Hepatocyte (in vitro differentiated cells): ENCODE results near the gene SPDYE2B. TPM values are rescaled to one million over a fixed set of nuclear protein-coding genes. Genes with fewer than 3 reads are reported as not detected.
"Not testable (repeated sequence)": the region's sequence is repeated elsewhere in the genome, so short reads cannot be mapped to it uniquely, and the experiment has no call there.

ENCODE experiments used
- DNase-seq: peaks from one replicate; pipeline ENCODE4 v3.0.0-alpha.2; 2016; ENCODE audit warnings: low spot score
- H2AFZ ChIP-seq: fragments of 200-600 bp; sonication (generic); 2 replicates; pipeline ENCODE4 v1.6.0; 2016; ENCODE audit warnings: antibody characterized with exemption, mild to moderate bottlenecking
- H3K27ac ChIP-seq: fragments of 200-600 bp; sonication (generic); 2 replicates; pipeline ENCODE4 v1.5.1; 2016; ENCODE audit warnings: mild to moderate bottlenecking
- H3K27me3 ChIP-seq: fragments of 200-600 bp; sonication (generic); 2 replicates; pipeline ENCODE4 v1.6.1; 2016
- H3K36me3 ChIP-seq: fragments of 200-600 bp; sonication (generic); replicated peaks from 2 replicates; pipeline ENCODE4 v1.5.1; 2016; ENCODE audit warnings: low read depth; ENCODE audit not compliant: insufficient read depth
- H3K4me1 ChIP-seq: fragments of 200-600 bp; sonication (generic); 2 replicates; pipeline ENCODE4 v1.5.1; 2016; ENCODE audit warnings: mild to moderate bottlenecking, moderate library complexity; ENCODE audit not compliant: insufficient read depth
- H3K4me2 ChIP-seq: fragments of 200-600 bp; sonication (generic); 2 replicates; pipeline ENCODE4 v1.6.0; 2016
- H3K4me3 ChIP-seq: fragments of 200-600 bp; sonication (generic); 2 replicates; pipeline ENCODE4 v1.5.1; 2016; ENCODE audit warnings: mild to moderate bottlenecking
- H3K79me2 ChIP-seq: fragments of 200-600 bp; sonication (generic); 2 replicates; pipeline ENCODE4 v1.6.0; 2017; ENCODE audit warnings: mild to moderate bottlenecking
- H3K9me2 ChIP-seq: fragments of 200-600 bp; sonication (generic); replicated peaks from 2 replicates; pipeline ENCODE4 v1.6.0; 2017; ENCODE audit warnings: mild to moderate bottlenecking; ENCODE audit not compliant: insufficient read depth
- H3K9me3 ChIP-seq: fragments of 200-600 bp; sonication (generic); 2 replicates; pipeline ENCODE4 v1.5.1; 2016; ENCODE audit warnings: low read depth, mild to moderate bottlenecking
- H4K20me1 ChIP-seq: fragments of 200-600 bp; sonication (generic); 2 replicates; pipeline ENCODE4 v1.6.0; 2016; ENCODE audit warnings: mild to moderate bottlenecking; ENCODE audit not compliant: insufficient read depth, poor library complexity, severe bottlenecking
- WGBS: methylation state at CpG from one replicate; pipeline ENCODE4 v1.1.6; 2016; ENCODE audit warnings: low lambda C conversion rate; ENCODE audit errors: missing lambda C conversion rate; 5-methylcytosine and 5-hydroxymethylcytosine counted together
- polyA plus RNA-seq: library from polyadenylated mRNA; unstranded; fragments of >200 nt; fragmentation: Nextera tagmentation; extraction: Ambion mirVana; gene quantifications from 2 replicates; pipeline ENCODE4 v1.2.1, GENCODE V29; 2016
- total RNA-seq: library from RNA; depleted of rRNA; stranded (reverse); fragments of >200 nt; gene quantifications from 2 replicates; pipeline ENCODE4 v1.2.3, GENCODE V29; 2014

SPDYE2B gene, protein sequence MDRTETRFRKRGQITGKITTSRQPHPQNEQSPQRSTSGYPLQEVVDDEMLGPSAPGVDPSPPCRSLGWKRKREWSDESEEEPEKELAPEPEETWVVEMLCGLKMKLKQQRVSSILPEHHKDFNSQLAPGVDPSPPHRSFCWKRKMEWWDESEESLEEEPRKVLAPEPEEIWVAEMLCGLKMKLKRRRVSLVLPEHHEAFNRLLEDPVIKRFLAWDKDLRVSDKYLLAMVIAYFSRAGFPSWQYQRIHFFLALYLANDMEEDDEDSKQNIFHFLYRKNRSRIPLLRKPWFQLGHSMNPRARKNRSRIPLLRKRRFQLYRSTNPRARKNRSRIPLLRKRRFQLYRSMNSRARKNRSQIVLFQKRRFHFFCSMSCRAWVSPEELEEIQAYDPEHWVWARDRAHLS
- total RNA-seq (not detected in 2 replicates), polyA plus RNA-seq (not detected in 2 replicates)

GRCh38 chr7:102649924-102650323, at the start of gene SPDYE2B:
TSS of gene SPDYE2B (plus strand) at chr7:102650319. CDS start at chr7:102652349, 2,030 bp downstream.
- H3K27me3 ChIP-seq, H3K4me3 ChIP-seq, H3K27ac ChIP-seq, DNase-seq, H2AFZ ChIP-seq, H3K9me2 ChIP-seq, H3K36me3 ChIP-seq, H3K79me2 ChIP-seq, H3K4me1 ChIP-seq, H3K4me2 ChIP-seq, H3K9me3 ChIP-seq, H4K20me1 ChIP-seq: not testable (repeated sequence)
- no CpG with 5 or more reads among the region's 4 CpGs for WGBS

GRCh38 chr7:102602317-102602716, 47.8 kb upstream of the SPDYE2B start:
- not testable (repeated sequence) for H3K79me2 ChIP-seq, H3K9me3 ChIP-seq, H3K36me3 ChIP-seq, H3K27ac ChIP-seq, H3K4me1 ChIP-seq, H3K4me2 ChIP-seq, DNase-seq, H3K4me3 ChIP-seq, H2AFZ ChIP-seq, H4K20me1 ChIP-seq, H3K27me3 ChIP-seq, H3K9me2 ChIP-seq
- WGBS, result no CpG with 5 or more reads among the region's 12 CpGs

DNA sequence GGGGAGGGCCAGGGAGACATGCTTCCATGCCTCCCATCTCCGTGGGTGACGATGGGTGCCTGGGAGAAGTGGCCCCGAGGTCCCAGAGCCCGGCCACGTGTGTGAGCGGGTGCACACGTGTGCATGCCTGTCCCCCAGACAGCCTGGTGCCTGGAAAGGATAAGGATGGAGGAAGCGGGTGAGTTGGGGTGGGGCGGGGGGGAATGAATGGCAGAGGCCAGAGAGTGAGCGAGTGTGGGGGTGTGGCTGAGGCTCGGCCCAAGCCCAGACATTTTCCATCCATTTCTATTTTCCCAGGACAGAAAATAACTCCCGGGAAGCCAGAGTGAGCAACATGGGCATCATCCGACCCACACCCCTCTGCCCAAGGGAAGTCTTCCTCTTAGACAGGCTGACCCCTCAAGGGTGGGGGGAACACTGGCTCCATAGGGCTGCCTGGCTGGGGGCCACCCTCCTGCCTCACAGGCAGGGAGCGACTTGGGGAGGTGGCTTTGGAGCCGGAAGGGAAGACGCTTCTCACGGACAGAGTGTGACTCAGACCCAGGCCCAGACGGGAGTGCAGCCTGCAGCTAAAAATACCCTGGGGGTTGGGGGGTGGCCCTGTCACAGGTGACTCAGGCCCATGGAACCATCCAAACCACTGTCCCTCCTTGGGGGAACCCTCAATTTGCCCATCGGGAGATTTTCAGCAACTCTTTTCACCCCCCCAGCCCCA, 45.5 kb upstream of the SPDYE2B start:
- H3K27ac ChIP-seq, H3K79me2 ChIP-seq, H3K36me3 ChIP-seq, H3K4me1 ChIP-seq, H2AFZ ChIP-seq, H4K20me1 ChIP-seq, H3K27me3 ChIP-seq, DNase-seq, H3K9me3 ChIP-seq, H3K4me3 ChIP-seq, H3K4me2 ChIP-seq, H3K9me2 ChIP-seq: not testable (repeated sequence)
- 83% methylated on average over 2 of the region's 19 CpGs for WGBS

- not testable (repeated sequence) for H3K36me3 ChIP-seq, H2AFZ ChIP-seq, H3K4me3 ChIP-seq, DNase-seq, H3K9me3 ChIP-seq, H4K20me1 ChIP-seq, H3K27me3 ChIP-seq, H3K4me1 ChIP-seq, H3K4me2 ChIP-seq, H3K27ac ChIP-seq, H3K79me2 ChIP-seq, H3K9me2 ChIP-seq
- no CpG with 5 or more reads among the region's 5 CpGs for WGBS
Observed at GRCh38 chr7:102606848-102607247, 43.3 kb upstream of the SPDYE2B start.

- H3K4me1 ChIP-seq, H3K4me3 ChIP-seq, H3K9me3 ChIP-seq, DNase-seq, H3K79me2 ChIP-seq, H4K20me1 ChIP-seq, H3K27ac ChIP-seq, H3K9me2 ChIP-seq, H3K4me2 ChIP-seq, H2AFZ ChIP-seq, H3K27me3 ChIP-seq, H3K36me3 ChIP-seq: not testable (repeated sequence)
- 83% methylated on average over 5 of the region's 10 CpGs for WGBS
Observed at GRCh38 chr7:102609734-102610133, 40.4 kb upstream of the SPDYE2B start.

DNA sequence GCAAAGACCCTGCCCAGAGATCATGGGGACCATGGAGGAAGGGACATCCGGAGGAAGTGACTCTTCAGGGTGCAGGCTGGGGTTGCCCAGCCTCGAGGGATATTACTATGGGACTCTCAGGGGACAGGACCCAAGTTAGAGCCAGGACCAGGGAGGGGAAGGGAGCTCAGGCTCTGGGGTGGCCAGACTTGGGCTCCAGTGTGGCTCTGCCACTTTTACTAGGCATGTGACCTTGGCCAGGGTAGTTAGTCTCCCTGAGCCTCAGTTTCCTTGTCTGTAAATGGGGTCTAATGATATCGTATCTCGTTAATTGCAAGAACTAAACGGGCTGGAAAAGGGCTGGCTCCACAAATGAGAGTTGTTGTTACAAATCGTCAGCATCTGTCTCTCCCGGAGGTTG, 39.7 kb upstream of the SPDYE2B start:
- H2AFZ ChIP-seq, DNase-seq, H3K79me2 ChIP-seq, H4K20me1 ChIP-seq, H3K9me3 ChIP-seq, H3K9me2 ChIP-seq, H3K36me3 ChIP-seq, H3K4me3 ChIP-seq, H3K27ac ChIP-seq, H3K4me1 ChIP-seq, H3K4me2 ChIP-seq, H3K27me3 ChIP-seq: not testable (repeated sequence)
- 90% methylated on average over 4 of the region's 7 CpGs for WGBS

DNA sequence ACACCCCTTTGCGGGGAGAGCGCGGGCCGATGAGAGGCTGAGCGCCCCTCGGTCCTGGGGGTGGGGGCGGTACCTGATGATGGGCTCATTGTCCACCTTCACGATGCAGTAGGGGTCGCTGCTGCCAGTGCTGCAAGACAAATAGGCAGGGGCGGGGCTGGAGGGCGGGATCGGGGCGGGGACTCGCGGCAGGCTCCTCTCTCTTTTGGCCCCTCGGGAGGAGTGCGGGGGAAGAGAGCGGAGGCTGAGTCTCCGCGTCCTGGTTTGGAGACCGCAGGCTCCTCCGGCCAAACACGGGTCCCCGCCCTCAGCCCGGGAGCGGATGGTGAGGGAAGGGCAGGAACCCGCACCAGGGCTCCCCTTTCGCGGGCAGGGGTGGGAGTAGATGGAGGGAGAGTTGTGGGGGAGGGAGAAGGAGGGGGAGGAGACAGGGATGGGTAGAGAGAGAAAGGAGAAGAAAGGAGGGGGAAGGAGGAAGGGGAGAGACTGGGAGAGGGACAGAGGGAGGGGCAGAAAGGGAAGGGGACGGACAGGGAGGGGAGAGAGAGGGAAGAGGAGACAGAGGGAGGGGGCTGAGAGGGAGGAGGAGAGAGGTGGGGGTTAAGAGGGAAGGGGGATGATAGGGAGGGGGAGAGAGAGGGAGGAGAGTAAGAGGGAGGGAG, 39.0 kb upstream of the SPDYE2B start:
- H3K9me2 ChIP-seq, H3K4me3 ChIP-seq, H3K4me1 ChIP-seq, H3K79me2 ChIP-seq, H3K27ac ChIP-seq, H3K27me3 ChIP-seq, DNase-seq, H4K20me1 ChIP-seq, H3K9me3 ChIP-seq, H3K36me3 ChIP-seq, H2AFZ ChIP-seq, H3K4me2 ChIP-seq: not testable (repeated sequence)
- no CpG with 5 or more reads among the region's 30 CpGs for WGBS

GRCh38 chr7:102611675-102612325, 38.3 kb upstream of the SPDYE2B start:
- H3K36me3 ChIP-seq, H2AFZ ChIP-seq, H3K4me3 ChIP-seq, H3K4me2 ChIP-seq, H4K20me1 ChIP-seq, H3K79me2 ChIP-seq, H3K4me1 ChIP-seq, H3K9me3 ChIP-seq, H3K27ac ChIP-seq, H3K9me2 ChIP-seq, H3K27me3 ChIP-seq: not testable (repeated sequence)
- peak; percentile 16 for DNase-seq
- 44% methylated on average over 8 of the region's 10 CpGs for WGBS
